Measurements from ENCODE around the gene TTBK2. TPM values are rescaled to one million over a fixed set of nuclear protein-coding genes. Genes with fewer than 3 reads are reported as not detected.

Gene TTBK2
- total RNA-seq, 1 donor from 2014 or later = 20.1 TPM

DNA sequence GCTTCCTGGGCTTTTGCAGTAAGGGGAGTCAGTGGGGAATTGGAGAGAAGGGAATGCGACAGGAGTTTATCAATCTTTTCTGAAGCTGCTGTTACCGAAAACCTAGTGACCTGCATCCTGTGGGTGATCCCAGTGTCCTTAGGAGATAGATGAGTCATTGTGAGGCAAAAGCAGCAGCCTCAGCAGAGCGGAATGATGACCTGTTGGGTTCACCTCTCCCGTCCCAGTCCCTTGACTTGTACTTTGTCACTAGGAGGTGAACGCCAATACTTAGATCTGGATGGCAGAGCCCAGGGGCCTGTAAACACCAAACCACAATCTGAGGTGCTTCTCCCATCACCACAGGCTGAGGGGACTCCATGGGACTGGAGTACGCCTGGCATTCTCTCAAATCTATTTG is 201.5 kb downstream of the TTBK2 start:
- no peaks in the 10 kb centered on the region for H3K27me3 ChIP-seq (ENCODE audit: control insufficient read depth, insufficient read depth, low read length)
- TF ChIP-seq, protein P1, sequence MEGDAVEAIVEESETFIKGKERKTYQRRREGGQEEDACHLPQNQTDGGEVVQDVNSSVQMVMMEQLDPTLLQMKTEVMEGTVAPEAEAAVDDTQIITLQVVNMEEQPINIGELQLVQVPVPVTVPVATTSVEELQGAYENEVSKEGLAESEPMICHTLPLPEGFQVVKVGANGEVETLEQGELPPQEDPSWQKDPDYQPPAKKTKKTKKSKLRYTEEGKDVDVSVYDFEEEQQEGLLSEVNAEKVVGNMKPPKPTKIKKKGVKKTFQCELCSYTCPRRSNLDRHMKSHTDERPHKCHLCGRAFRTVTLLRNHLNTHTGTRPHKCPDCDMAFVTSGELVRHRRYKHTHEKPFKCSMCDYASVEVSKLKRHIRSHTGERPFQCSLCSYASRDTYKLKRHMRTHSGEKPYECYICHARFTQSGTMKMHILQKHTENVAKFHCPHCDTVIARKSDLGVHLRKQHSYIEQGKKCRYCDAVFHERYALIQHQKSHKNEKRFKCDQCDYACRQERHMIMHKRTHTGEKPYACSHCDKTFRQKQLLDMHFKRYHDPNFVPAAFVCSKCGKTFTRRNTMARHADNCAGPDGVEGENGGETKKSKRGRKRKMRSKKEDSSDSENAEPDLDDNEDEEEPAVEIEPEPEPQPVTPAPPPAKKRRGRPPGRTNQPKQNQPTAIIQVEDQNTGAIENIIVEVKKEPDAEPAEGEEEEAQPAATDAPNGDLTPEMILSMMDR (IDR thresholded peaks at IDR 0.05; ENCODE audit: insufficient read depth, low read length, poor library complexity, severe bottlenecking) = no peak
- H3K36me3 ChIP-seq (ENCODE audit: control insufficient read depth, insufficient read depth, low read length) = peaks cover 1% of the 10 kb centered on the region
- H3K4me3 ChIP-seq (ENCODE audit: low read depth, low read length) = no peak overlapping the region
- DNase-seq (ENCODE audit: low read depth) = no peak

DNA sequence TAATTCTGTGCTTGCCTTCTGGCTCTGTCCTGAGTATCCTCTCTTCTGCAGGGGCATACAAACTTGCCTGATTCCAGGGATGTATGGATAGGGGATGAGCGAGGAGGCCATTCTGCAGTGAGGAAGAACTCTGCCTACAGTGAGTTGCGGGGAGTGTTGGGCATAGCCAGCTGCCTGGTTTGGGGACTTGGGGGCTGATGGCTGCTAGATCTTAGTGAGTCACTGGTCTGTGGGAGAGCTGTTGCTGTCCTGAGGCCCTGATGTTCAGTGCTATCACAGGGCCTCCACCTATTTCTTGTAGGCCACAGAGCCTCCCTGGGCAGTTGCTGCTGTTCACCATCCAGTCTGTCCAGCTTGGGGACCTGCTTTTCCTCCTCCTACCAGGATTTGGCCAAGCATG is 204.0 kb downstream of the TTBK2 start:
- no peak for DNase-seq (ENCODE audit: low read depth)
- H3K36me3 ChIP-seq (ENCODE audit: control insufficient read depth, insufficient read depth, low read length) = peaks cover 1% of the 10 kb centered on the region
- no peaks in the 10 kb centered on the region for H3K27me3 ChIP-seq (ENCODE audit: control insufficient read depth, insufficient read depth, low read length)
- no peak overlapping the region for H3K4me3 ChIP-seq (ENCODE audit: low read depth, low read length)
- TF ChIP-seq, protein P1 (IDR thresholded peaks at IDR 0.05; ENCODE audit: insufficient read depth, low read length, poor library complexity, severe bottlenecking) = no peak

DNA sequence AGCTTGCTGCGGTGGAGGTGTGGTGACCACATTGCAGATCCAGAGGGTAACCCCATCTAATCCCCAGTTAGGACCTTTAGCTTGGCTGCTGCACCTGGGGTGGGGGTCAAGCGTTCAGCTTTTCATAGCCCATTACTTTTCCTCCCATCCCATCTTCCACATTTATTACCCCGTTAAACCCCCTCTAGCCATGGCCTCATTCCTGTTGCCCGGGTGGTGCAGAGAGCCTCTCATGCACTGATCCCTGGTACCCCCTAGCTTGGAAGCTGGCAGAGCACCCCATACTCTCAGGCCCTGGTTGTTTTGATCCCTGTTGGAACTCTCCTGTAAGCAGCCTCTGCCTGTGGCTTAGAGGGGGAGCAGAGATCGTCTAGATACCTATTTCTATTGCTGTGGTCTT is 204.5 kb downstream of the TTBK2 start:
- H3K27me3 ChIP-seq (ENCODE audit: control insufficient read depth, insufficient read depth, low read length) = no peaks in the 10 kb centered on the region
- TF ChIP-seq, protein P1 (IDR thresholded peaks at IDR 0.05; ENCODE audit: insufficient read depth, low read length, poor library complexity, severe bottlenecking) = no peak
- DNase-seq (ENCODE audit: low read depth) = no peak
- H3K36me3 ChIP-seq (ENCODE audit: control insufficient read depth, insufficient read depth, low read length) = peaks cover under 1% of the 10 kb centered on the region
- H3K4me3 ChIP-seq (ENCODE audit: low read depth, low read length) = no peak overlapping the region

DNA sequence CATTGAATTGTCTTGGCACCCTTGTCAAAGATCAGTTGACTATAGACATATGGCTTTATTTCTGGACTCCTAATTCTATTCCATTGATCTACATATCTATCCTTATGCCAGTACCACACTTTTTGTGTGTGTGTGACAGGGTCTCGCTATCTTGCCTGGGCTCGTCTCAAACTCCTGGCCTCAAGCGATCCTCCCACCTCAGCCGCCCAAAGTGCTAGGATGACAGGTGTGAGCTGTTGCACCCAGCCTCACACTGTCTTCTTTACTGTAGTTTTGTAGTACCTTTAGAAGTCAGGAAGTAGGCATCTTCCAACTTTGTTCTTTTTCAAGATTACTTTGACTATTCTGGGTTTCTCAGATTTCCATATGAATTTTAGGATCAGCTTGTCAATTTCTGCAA is 208.0 kb downstream of the TTBK2 start:
- TF ChIP-seq, protein P1 (IDR thresholded peaks at IDR 0.05; ENCODE audit: insufficient read depth, low read length, poor library complexity, severe bottlenecking) = no peak
- no peaks in the 10 kb centered on the region for H3K27me3 ChIP-seq (ENCODE audit: control insufficient read depth, insufficient read depth, low read length)

DNA sequence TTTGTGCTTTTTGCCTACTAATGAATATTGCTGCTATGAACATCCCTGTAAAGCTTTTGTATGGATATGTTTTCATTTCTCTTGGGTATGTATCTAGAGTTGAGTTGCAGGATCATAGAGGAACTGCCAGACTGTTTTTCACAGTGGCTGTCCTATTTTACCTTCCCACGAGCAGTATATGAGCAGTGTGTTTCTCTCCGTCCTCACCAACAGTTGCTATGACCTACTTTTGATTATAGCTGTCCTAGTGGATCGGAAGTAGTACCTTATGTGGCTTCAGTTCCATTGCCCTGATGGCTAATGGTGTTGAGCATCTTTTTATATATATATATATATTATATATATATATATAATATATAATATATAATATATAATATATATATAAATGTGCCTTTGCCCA is 208.8 kb downstream of the TTBK2 start:
- no peak overlapping the region for H3K4me3 ChIP-seq (ENCODE audit: low read depth, low read length)
- no peaks in the 10 kb centered on the region for H3K36me3 ChIP-seq (ENCODE audit: control insufficient read depth, insufficient read depth, low read length)
- TF ChIP-seq, protein P1 (IDR thresholded peaks at IDR 0.05; ENCODE audit: insufficient read depth, low read length, poor library complexity, severe bottlenecking) = no peak
- no peak for DNase-seq (ENCODE audit: low read depth)
- H3K27me3 ChIP-seq (ENCODE audit: control insufficient read depth, insufficient read depth, low read length) = no peaks in the 10 kb centered on the region

More for the DNA sequence above, 208.0 kb downstream of the TTBK2 start:
- no peak overlapping the region for H3K4me3 ChIP-seq (ENCODE audit: low read depth, low read length)
- no peak for DNase-seq (ENCODE audit: low read depth)
- H3K36me3 ChIP-seq (ENCODE audit: control insufficient read depth, insufficient read depth, low read length) = no peaks in the 10 kb centered on the region

DNA sequence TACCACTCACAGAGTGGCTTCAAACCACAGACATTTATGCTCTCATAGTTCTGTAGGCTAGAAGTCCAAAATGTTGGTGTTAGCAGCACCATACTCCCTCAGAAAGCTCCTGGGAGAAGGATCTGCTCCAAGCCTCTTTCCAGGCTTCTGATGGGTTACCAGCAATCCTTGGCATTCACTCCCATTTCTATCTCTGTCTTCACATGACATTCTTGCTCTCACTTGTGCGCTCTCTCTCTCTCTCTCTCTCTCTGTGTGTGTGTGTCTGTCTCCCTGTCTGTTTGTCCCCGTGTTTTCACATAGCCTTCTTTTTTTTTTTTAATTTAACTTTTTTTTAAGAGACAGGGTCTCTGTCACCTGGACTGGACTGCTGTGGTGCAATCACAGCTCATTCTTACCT is 209.9 kb downstream of the TTBK2 start:
- Histone ChIP-seq H3K4me3 (ENCODE audit: low read depth, low read length) (no peak overlapping the region), H3K36me3 (ENCODE audit: control insufficient read depth, insufficient read depth, low read length) (no peaks in the 10 kb centered on the region), H3K27me3 (ENCODE audit: control insufficient read depth, insufficient read depth, low read length) (no peaks in the 10 kb centered on the region)
- DNase-seq (ENCODE audit: low read depth) = no peak
- TF ChIP-seq, protein P1 (IDR thresholded peaks at IDR 0.05; ENCODE audit: insufficient read depth, low read length, poor library complexity, severe bottlenecking) = no peak
